ENCODE data around the gene NEDD9.

DNA sequence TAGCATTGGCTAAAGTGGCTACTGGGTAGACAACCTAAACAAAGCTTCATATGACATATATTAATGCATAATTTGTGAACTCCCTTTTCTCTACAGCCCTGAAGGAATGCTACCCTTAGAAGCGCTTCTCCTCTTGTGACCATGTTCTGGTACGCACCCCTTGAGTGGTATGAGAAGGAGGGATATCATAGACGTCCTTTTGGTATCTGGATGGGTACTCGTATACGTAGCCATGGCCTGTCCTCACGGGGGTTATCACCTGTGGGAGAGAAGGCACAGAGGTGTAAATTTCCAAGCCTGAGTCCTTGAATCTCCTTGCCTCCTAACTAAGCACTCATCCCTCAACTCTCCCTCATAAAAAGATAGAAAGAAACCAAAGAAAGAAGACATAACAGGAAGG is 39.0 kb downstream of the NEDD9 start:
- TF ChIP-seq, protein P1, sequence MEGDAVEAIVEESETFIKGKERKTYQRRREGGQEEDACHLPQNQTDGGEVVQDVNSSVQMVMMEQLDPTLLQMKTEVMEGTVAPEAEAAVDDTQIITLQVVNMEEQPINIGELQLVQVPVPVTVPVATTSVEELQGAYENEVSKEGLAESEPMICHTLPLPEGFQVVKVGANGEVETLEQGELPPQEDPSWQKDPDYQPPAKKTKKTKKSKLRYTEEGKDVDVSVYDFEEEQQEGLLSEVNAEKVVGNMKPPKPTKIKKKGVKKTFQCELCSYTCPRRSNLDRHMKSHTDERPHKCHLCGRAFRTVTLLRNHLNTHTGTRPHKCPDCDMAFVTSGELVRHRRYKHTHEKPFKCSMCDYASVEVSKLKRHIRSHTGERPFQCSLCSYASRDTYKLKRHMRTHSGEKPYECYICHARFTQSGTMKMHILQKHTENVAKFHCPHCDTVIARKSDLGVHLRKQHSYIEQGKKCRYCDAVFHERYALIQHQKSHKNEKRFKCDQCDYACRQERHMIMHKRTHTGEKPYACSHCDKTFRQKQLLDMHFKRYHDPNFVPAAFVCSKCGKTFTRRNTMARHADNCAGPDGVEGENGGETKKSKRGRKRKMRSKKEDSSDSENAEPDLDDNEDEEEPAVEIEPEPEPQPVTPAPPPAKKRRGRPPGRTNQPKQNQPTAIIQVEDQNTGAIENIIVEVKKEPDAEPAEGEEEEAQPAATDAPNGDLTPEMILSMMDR (IDR thresholded peaks at IDR 0.05; ENCODE audit: insufficient read depth, low read length) = no peak
- no peak for TF ChIP-seq POLR2AphosphoS5 (IDR thresholded peaks at IDR 0.05; ENCODE audit: low read depth)

Data from HL-60 (cell line).